GM06990 (cell line): ENCODE measurements around the gene SOX14.

ENCODE experiments used
- DNase-seq: peaks from one replicate; pipeline ENCODE4 v3.0.0-alpha.2; 2011; ENCODE audit not compliant: insufficient read length; ENCODE audit errors: extremely low read depth
- H3K27me3 ChIP-seq: replicated peaks from 2 replicates; pipeline ENCODE4 v1.6.0; 2011; ENCODE audit warnings: low read length; ENCODE audit not compliant: control insufficient read depth, insufficient read depth
- H3K36me3 ChIP-seq: 2 replicates; pipeline ENCODE4 v1.5.1; 2011; ENCODE audit warnings: low read length; ENCODE audit not compliant: control insufficient read depth, insufficient read depth
- H3K4me3 ChIP-seq: replicated peaks from 2 replicates; pipeline ENCODE4 v1.5.1; 2011; ENCODE audit warnings: low read depth, mild to moderate bottlenecking, control low read depth, low read length
- CTCF ChIP-seq: IDR thresholded peaks from 2 replicates; pipeline ENCODE4 v1.5.1; 2011; ENCODE audit warnings: low read length, control low read depth, mild to moderate bottlenecking, inconsistent platforms; ENCODE audit not compliant: insufficient read depth, poor library complexity, severe bottlenecking

The SOX14 gene

GRCh38 chr3:137762674-137763593 lies 1.2 kb upstream of the SOX14 start:
- Histone ChIP-seq H3K27me3 (peaks cover 3% of the 10 kb centered on the region), H3K36me3 (no peaks in the 10 kb centered on the region), H3K4me3 (no peak overlapping the region)
- no peak for TF ChIP-seq CTCF
- DNase-seq: no peak

GRCh38 chr3:137763594-137763938 lies 549 bp upstream of the SOX14 start:
- Histone ChIP-seq H3K4me3 (no peak overlapping the region), H3K36me3 (no peaks in the 10 kb centered on the region), H3K27me3 (peaks cover 3% of the 10 kb centered on the region)
- no peak for DNase-seq
- no peak for TF ChIP-seq CTCF

GRCh38 chr3:137764563-137765309 lies 621 bp downstream of the SOX14 start:
- DNase-seq: no peak
- Histone ChIP-seq H3K36me3 (no peaks in the 10 kb centered on the region), H3K4me3 (no peak overlapping the region), H3K27me3 (peaks cover 4% of the 10 kb centered on the region)
- TF ChIP-seq CTCF: no peak

GRCh38 chr3:137765310-137766033 lies 1.4 kb downstream of the SOX14 start:
- DNase-seq: no peak
- peaks cover 4% of the 10 kb centered on the region for H3K27me3 ChIP-seq
- no peaks in the 10 kb centered on the region for H3K36me3 ChIP-seq
- no peak overlapping the region for H3K4me3 ChIP-seq
- no peak for TF ChIP-seq CTCF

- H3K36me3 ChIP-seq: no peaks in the 10 kb centered on the region
- no peak for TF ChIP-seq CTCF
- H3K4me3 ChIP-seq: no peak overlapping the region
- DNase-seq: no peak
- H3K27me3 ChIP-seq: peaks cover 4% of the 10 kb centered on the region
Observed at GRCh38 chr3:137766041-137766875, 2.1 kb downstream of the SOX14 start.
